Suprapubic skin (tissue), 4 donors: ENCODE data around the gene DCDC2. TPM values are rescaled to one million over a fixed set of nuclear protein-coding genes. Genes with fewer than 3 reads are reported as not detected.
"Not testable (repeated sequence)": the region's sequence is repeated elsewhere in the genome, so short reads cannot be mapped to it uniquely, and the experiment has no call there.

Experiments used
- DNase-seq, 2 donors: peaks; one replicate each; pipeline ENCODE4 v3.0.0-alpha.2; 2019; ENCODE audit warnings: low spot score in 2 of 2
- H3K27ac ChIP-seq: fragments of 200-600 bp; sonication (generic); one replicate; pipeline ENCODE4 v1.5.1; 2019
- H3K27me3 ChIP-seq: fragments of 200-600 bp; sonication (generic); one replicate; pipeline ENCODE4 v1.5.1; 2019
- H3K36me3 ChIP-seq: fragments of 200-600 bp; sonication (generic); one replicate; pipeline ENCODE4 v1.5.1; 2019
- H3K4me1 ChIP-seq: fragments of 200-600 bp; sonication (generic); one replicate; pipeline ENCODE4 v1.5.1; 2019
- H3K4me3 ChIP-seq: fragments of 200-600 bp; sonication (generic); one replicate; pipeline ENCODE4 v1.5.1; 2019; ENCODE audit warnings: mild to moderate bottlenecking
- H3K9me3 ChIP-seq: fragments of 200-600 bp; sonication (generic); one replicate; pipeline ENCODE4 v1.5.1; 2019
- EP300 ChIP-seq: sonication (generic); formaldehyde crosslinking; IDR thresholded peaks from one replicate; pipeline ENCODE4 v1.6.1; 2017; ENCODE audit warnings: antibody characterized with exemption
- POLR2A ChIP-seq, 2 donors: fragments of 450-650 bp; IDR thresholded peaks; one replicate each; pipeline ENCODE4 v1.6.1; 2017; ENCODE audit warnings: antibody characterized with exemption in 2 of 2, mild to moderate bottlenecking in 2 of 2, moderate library complexity in 2 of 2
- POLR2AphosphoS5 ChIP-seq, 3 donors: sonication (generic); formaldehyde crosslinking; IDR thresholded peaks; one replicate each; pipeline ENCODE4 v1.6.1; 2017; ENCODE audit warnings: antibody characterized with exemption in 3 of 3
- WGBS: methylation state at CpG from one replicate; pipeline ENCODE4 v1.1.5; 2018; 5-methylcytosine and 5-hydroxymethylcytosine counted together
- total RNA-seq, 4 donors: library from RNA; depleted of rRNA; stranded (reverse); fragments of >200 nt; gene quantifications; one replicate each; pipeline ENCODE4 v1.1.0, GENCODE V29; 2016
- TF ChIP-seq, protein P1 (sequence below), 2 donors: fragments of 200-600 bp in 1 of 2; fragments of 450-650 bp in 1 of 2; sonication (generic) in 1 of 2; IDR thresholded peaks; one replicate each; pipeline ENCODE4 v1.5.1; 2016 to 2019; ENCODE audit warnings: antibody characterized with exemption in 2 of 2, mild to moderate bottlenecking in 1 of 2, moderate library complexity in 1 of 2

DCDC2 gene
- total RNA-seq, 4 donors from 2014 or later = 0.15 to 0.55 (median 0.16) TPM; not detected in 1

DNA sequence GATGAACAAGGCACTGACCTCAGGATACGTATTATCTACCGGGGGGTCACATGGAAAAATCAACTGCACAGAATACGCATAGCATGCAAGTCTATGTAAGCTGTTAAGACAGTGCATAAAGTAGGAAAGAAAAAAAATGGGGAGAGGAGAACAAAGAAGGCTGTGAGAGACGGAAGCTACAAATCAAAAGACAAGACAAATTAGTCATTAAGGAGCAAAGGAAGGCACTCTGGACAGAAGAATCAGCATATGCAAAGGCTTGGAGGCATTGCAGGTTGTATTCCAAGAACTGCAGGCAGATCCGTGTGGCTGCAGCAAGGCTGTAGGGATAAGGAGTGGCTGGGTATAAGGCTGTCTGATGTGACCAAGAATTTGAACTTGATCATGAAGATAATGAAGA, 142.9 kb downstream of the DCDC2 start:
- DNase-seq = no peak
- Histone ChIP-seq H3K9me3 (no peaks in the 10 kb centered on the region), H3K36me3 (no peaks in the 10 kb centered on the region), H3K4me3 (no peak overlapping the region), H3K27ac (no peak overlapping the region), H3K27me3 (no peaks in the 10 kb centered on the region), H3K4me1 (no peaks in the 10 kb centered on the region)
- TF ChIP-seq, protein P1, sequence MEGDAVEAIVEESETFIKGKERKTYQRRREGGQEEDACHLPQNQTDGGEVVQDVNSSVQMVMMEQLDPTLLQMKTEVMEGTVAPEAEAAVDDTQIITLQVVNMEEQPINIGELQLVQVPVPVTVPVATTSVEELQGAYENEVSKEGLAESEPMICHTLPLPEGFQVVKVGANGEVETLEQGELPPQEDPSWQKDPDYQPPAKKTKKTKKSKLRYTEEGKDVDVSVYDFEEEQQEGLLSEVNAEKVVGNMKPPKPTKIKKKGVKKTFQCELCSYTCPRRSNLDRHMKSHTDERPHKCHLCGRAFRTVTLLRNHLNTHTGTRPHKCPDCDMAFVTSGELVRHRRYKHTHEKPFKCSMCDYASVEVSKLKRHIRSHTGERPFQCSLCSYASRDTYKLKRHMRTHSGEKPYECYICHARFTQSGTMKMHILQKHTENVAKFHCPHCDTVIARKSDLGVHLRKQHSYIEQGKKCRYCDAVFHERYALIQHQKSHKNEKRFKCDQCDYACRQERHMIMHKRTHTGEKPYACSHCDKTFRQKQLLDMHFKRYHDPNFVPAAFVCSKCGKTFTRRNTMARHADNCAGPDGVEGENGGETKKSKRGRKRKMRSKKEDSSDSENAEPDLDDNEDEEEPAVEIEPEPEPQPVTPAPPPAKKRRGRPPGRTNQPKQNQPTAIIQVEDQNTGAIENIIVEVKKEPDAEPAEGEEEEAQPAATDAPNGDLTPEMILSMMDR (IDR thresholded peaks at IDR 0.05) = no peak
- TF ChIP-seq EP300 = no peak
- TF ChIP-seq POLR2AphosphoS5 (IDR thresholded peaks at IDR 0.05) = no peak
- WGBS = 86% methylated on average over 5 of the region's 5 CpGs

DNA sequence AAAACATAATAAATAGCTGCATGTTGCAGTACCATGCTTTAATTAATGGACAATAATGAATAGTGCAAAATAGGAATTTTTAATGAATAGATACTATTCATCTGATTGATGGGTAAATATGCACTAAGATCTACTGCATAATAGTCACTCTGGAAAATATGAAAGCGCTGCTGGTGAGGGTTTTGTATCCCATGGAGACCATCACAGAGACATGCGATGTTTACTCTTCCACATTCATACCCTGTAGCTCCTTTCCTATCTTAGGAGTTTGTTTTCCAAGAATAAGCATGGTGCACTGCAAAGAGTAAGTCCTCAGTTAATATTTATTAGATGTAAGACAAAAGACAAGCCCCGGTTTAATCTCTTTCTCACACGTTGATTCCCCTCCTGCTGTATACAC, 150.4 kb downstream of the DCDC2 start:
- H3K4me3 ChIP-seq = no peak overlapping the region
- H3K27ac ChIP-seq = no peak overlapping the region
- no peaks in the 10 kb centered on the region for H3K36me3 ChIP-seq
- WGBS = 80% methylated on average over 4 of the region's 4 CpGs
- TF ChIP-seq POLR2A (IDR thresholded peaks at IDR 0.05) (no peak), POLR2AphosphoS5 (IDR thresholded peaks at IDR 0.05) (no peak), EP300 (no peak)
- TF ChIP-seq, protein P1 (IDR thresholded peaks at IDR 0.05) = no peak
- H3K4me1 ChIP-seq = no peaks in the 10 kb centered on the region
- H3K9me3 ChIP-seq = no peaks in the 10 kb centered on the region
- no peak for DNase-seq
- no peaks in the 10 kb centered on the region for H3K27me3 ChIP-seq

DNA sequence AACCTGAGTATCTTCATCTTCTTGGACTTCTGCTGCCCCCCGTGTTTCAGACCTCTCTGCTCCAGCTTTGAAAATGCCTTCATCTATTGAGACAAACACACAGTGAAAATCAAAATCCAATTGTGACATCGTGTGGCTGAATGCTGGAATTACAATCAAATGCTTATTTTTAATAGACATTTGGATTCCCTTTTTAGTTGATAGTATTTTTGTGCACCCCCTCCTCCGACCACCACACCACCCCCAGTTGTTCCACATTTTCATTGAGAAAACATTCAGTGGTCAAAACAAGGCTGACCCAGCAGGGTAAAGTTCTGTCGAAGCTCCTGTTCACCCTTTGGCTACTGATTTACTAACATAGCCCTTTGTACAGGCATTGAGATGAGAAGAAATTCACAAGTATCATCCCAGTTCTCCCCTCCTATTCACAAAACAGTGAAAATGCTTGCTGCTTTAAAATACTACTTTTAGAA, 152.8 kb downstream of the DCDC2 start:
- Histone ChIP-seq H3K27me3 (no peaks in the 10 kb centered on the region), H3K9me3 (no peaks in the 10 kb centered on the region), H3K4me1 (no peaks in the 10 kb centered on the region), H3K4me3 (no peak overlapping the region), H3K27ac (no peak overlapping the region), H3K36me3 (no peaks in the 10 kb centered on the region)
- TF ChIP-seq, protein P1 (IDR thresholded peaks at IDR 0.05) = peak; percentile 14 to 38
- TF ChIP-seq EP300 = no peak
- no peak for DNase-seq
- 8% methylated on average over 4 of the region's 4 CpGs for WGBS

DNA sequence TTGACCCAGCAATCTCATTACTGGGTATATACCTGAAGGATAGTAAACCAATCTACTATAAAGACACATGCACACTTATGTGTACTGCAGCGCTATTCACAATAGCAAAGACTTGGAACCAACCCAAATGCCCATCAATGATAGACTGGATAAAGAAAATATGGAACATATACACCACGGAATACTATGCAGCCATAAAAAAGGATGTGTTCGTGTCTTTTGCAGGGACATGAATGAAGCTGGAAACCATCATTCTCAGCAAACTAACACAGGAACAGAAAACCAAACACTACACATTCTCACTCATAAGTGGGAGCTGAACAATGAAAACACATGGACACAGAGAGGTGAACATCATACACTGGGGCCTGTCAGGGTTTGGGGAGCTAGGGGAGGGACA, 153.7 kb downstream of the DCDC2 start:
- not testable (repeated sequence) for H3K4me1 ChIP-seq, H3K36me3 ChIP-seq, DNase-seq, H3K27me3 ChIP-seq, H3K4me3 ChIP-seq, H3K9me3 ChIP-seq, H3K27ac ChIP-seq
- 94% methylated on average over 3 of the region's 3 CpGs for WGBS

DNA sequence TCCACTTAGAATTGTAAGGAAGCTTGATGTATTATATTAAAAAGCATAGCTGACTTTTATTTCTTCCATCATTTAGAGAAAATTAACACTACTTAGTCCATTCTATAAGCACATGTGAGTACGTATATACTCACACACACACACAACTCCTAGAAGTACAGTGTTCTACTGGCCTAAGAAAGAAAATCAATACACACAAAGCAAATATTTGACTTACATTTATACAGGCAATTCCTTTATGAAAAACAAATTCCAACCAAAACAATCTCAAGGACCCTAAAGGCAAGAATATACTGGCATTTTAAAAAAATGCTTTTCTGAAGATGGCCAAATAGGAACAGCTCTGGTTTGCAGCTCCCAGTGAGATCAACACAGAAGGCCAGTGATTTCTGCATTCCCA, 160.0 kb downstream of the DCDC2 start:
- no peaks in the 10 kb centered on the region for H3K4me1 ChIP-seq
- no peak overlapping the region for H3K4me3 ChIP-seq
- no peaks in the 10 kb centered on the region for H3K27me3 ChIP-seq
- 97% methylated on average over 1 of the region's 1 CpG for WGBS
- H3K9me3 ChIP-seq = no peaks in the 10 kb centered on the region
- no peaks in the 10 kb centered on the region for H3K36me3 ChIP-seq
- TF ChIP-seq POLR2A (IDR thresholded peaks at IDR 0.05) (no peak), POLR2AphosphoS5 (IDR thresholded peaks at IDR 0.05) (no peak), EP300 (no peak)
- no peak overlapping the region for H3K27ac ChIP-seq
- DNase-seq = no peak

DNA sequence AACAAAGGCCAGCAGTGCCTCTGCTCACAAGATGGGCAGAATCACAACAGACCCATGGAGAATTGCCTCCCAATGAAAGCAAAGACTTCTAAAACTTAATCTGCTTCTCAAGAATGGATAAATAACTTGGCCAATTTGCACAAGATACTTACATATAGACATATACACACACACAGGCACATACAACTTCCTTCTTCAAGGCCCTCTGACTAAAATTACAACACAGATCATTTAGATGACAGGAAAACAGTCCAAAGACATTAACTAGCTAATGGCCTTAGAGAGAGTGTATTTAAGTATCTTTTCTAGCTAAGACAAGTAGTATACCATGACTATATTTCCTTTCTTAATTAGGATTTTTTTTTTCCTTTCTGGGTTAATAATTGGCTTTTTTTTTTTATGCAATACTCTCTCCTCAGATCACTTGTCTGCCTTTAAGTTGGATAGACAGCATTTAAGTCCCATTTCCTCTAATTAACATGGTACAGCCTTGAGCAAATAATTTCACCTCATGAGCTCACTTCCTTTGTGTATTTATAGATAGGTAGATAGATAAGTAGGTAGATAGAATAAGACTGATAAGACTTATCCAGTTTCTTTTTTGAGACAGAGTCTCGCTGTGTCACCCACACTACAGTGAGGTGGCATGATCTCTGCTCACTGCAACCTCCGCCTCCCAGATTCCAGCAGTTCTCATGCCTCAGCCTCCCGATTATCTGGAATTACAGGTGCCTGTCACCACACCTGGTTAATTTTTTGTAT, 161.8 kb downstream of the DCDC2 start:
- no peak overlapping the region for H3K4me3 ChIP-seq
- no peak overlapping the region for H3K27ac ChIP-seq
- WGBS = 92% methylated on average over 3 of the region's 3 CpGs
- TF ChIP-seq, protein P1 (IDR thresholded peaks at IDR 0.05) = no peak
- TF ChIP-seq EP300 (no peak), POLR2AphosphoS5 (IDR thresholded peaks at IDR 0.05) (no peak), POLR2A (IDR thresholded peaks at IDR 0.05) (no peak)
- DNase-seq = no peak
- H3K9me3 ChIP-seq = no peaks in the 10 kb centered on the region
- no peaks in the 10 kb centered on the region for H3K36me3 ChIP-seq
- no peaks in the 10 kb centered on the region for H3K4me1 ChIP-seq
- no peaks in the 10 kb centered on the region for H3K27me3 ChIP-seq
